ENCODE results near the gene TRIM44. TPM values are rescaled to one million over a fixed set of nuclear protein-coding genes. Genes with fewer than 3 reads are reported as not detected.

Gene TRIM44
- 10 to 100 TPM; 14.5 to 65.3 (median 40.6) TPM for total RNA-seq
- 10 to 100 TPM in 2 of 3 donors, 1 to 10 TPM in 1; 5.1 to 15.1 (median 13.1) TPM for polyA plus RNA-seq
- long read RNA-seq, donor 1, full-length matches to known transcripts, result 3 of 3 reads
- long read RNA-seq, donor 1, partial matches to known transcripts, result 0 of 3 reads
- long read RNA-seq, donor 1, other reads (novel, unspliced or antisense), result 0 of 3 reads
- long read RNA-seq, donor 2, full-length matches to known transcripts, result 13 of 24 reads
- long read RNA-seq, donor 2, partial matches to known transcripts, result 6 of 24 reads
- long read RNA-seq, donor 2, other reads (novel, unspliced or antisense), result 5 of 24 reads
- long read RNA-seq, donor 3, full-length matches to known transcripts, result 7 of 13 reads
- long read RNA-seq, donor 3, partial matches to known transcripts, result 6 of 13 reads
- long read RNA-seq, donor 3, other reads (novel, unspliced or antisense), result 0 of 13 reads
- long read RNA-seq, donor 4, result 0 reads
- long read RNA-seq, donor 5, full-length matches to known transcripts, result 13 of 13 reads
- long read RNA-seq, donor 5, partial matches to known transcripts, result 0 of 13 reads
- long read RNA-seq, donor 5, other reads (novel, unspliced or antisense), result 0 of 13 reads
- long read RNA-seq, donor 6, full-length matches to known transcripts, result 26 of 31 reads
- long read RNA-seq, donor 6, partial matches to known transcripts, result 0 of 31 reads
- long read RNA-seq, donor 6, other reads (novel, unspliced or antisense), result 5 of 31 reads
- long read RNA-seq, donor 7, full-length matches to known transcripts, result 18 of 41 reads
- long read RNA-seq, donor 7, partial matches to known transcripts, result 23 of 41 reads
- long read RNA-seq, donor 7, other reads (novel, unspliced or antisense), result 0 of 41 reads
- long read RNA-seq, donor 8, full-length matches to known transcripts, result 11 of 19 reads
- long read RNA-seq, donor 8, partial matches to known transcripts, result 8 of 19 reads
- long read RNA-seq, donor 8, other reads (novel, unspliced or antisense), result 0 of 19 reads
- long read RNA-seq, donor 9, full-length matches to known transcripts, result 7 of 7 reads
- long read RNA-seq, donor 9, partial matches to known transcripts, result 0 of 7 reads
- long read RNA-seq, donor 9, other reads (novel, unspliced or antisense), result 0 of 7 reads
- long read RNA-seq, donor 10, full-length matches to known transcripts, result 3 of 9 reads
- long read RNA-seq, donor 10, partial matches to known transcripts, result 6 of 9 reads
- long read RNA-seq, donor 10, other reads (novel, unspliced or antisense), result 0 of 9 reads

GRCh38 chr11:35662649-35663407 lies at the start of gene TRIM44:
TRIM44 (plus strand) TSS chr11:35662775; CDS start chr11:35663112, 337 bp downstream.
- DNase-seq, result peak; percentile 86 to 95
- Histone ChIP-seq H3K27ac (peak within 1 kb of the TSS; percentile 96 to 98 (median 97)), H3K27me3 (peaks cover 0 to 3% (median 0%) of the 10 kb centered on the region in 3 donors), H3K9me3 (peaks cover 0 to 25% (median 9%) of the 10 kb centered on the region in 4 donors), H3K36me3 (peaks cover 0 to 8% (median 0%) of the 10 kb centered on the region in 4 donors), H3K4me1 (peaks cover 15 to 30% (median 27%) of the 10 kb centered on the region in 4 donors), H3K4me3 (peak within 1 kb of the TSS; percentile 66 to 85 (median 82))
- TF ChIP-seq POLR2A (IDR thresholded peaks at IDR 0.05) (no peak), CTCF (IDR thresholded peaks at IDR 0.05) (no peak), POLR2AphosphoS5 (IDR thresholded peaks at IDR 0.05) (peak; percentile 64 to 69 (median 67)), EP300 (IDR thresholded peaks at IDR 0.05) (no peak)
- WGBS, 5 donors, result 2 to 4% (median 3%) methylated on average over 27 to 81 of the region's 82 CpGs
- intact Hi-C loops (cut with DNase I; ENCODE audit: low total_unique reads), result no loop called here

- 32 to 67% (median 48%) methylated on average over 1 of the region's 1 CpG for WGBS, 5 donors
- TF ChIP-seq POLR2AphosphoS5 (IDR thresholded peaks at IDR 0.05) (no peak), CTCF (IDR thresholded peaks at IDR 0.05) (no peak), EP300 (IDR thresholded peaks at IDR 0.05) (no peak), POLR2A (IDR thresholded peaks at IDR 0.05) (no peak)
- peaks cover 0 to 70% (median 25%) of the 10 kb centered on the region in 3 donors for H3K27me3 ChIP-seq
- no peaks in the 10 kb centered on the region for H3K9me3 ChIP-seq
- H3K4me3 ChIP-seq, result no peak overlapping the region
- no peaks in the 10 kb centered on the region for H3K36me3 ChIP-seq
- peaks cover 15 to 28% (median 26%) of the 10 kb centered on the region in 4 donors for H3K4me1 ChIP-seq
- no peak overlapping the region for H3K27ac ChIP-seq
- intact Hi-C loops (cut with DNase I; ENCODE audit: low total_unique reads), result loop anchor here (5.0 to 10.0 kb wide), 3 partner anchors 200 to 652 kb away; no protein-coding TSS in a partner anchor
- DNase-seq, result peak in 1 of 2 donors; percentile 24
Measured at GRCh38 chr11:35614939-35615569, 47.5 kb upstream of the TRIM44 start.

GRCh38 chr11:35615921-35616900 lies 46.4 kb upstream of the TRIM44 start:
- DNase-seq, result peak in 1 of 2 donors; percentile 85
- no peak for TF ChIP-seq POLR2A (IDR thresholded peaks at IDR 0.05)
- TF ChIP-seq CTCF (IDR thresholded peaks at IDR 0.05), result peak in 5 of 7 experiments; percentile 47 to 89 (median 75)
- Histone ChIP-seq H3K4me3 (no peak overlapping the region), H3K27ac (no peak overlapping the region), H3K9me3 (no peaks in the 10 kb centered on the region), H3K36me3 (no peaks in the 10 kb centered on the region), H3K4me1 (peaks cover 17 to 37% (median 31%) of the 10 kb centered on the region in 4 donors), H3K27me3 (peaks cover 0 to 71% (median 36%) of the 10 kb centered on the region in 3 donors)
- intact Hi-C loops (cut with DNase I; ENCODE audit: low total_unique reads), result loop anchor here (5.0 to 10.0 kb wide), 3 partner anchors 199 to 651 kb away; no protein-coding TSS in a partner anchor
- WGBS, 5 donors, result 22 to 27% (median 24%) methylated on average over 8 of the region's 8 CpGs
